HEK293 (cell line): ENCODE data around the gene OPCML.

Source experiments
- CTCF ChIA-PET: fragments of 350-600 bp; formaldehyde crosslinking; extraction: SDS; loops from one replicate; lab custom pipeline; 2021; ENCODE audit warnings: antibody characterized with exemption; lab: Yijun Ruan, JAX
- POLR2A ChIA-PET: fragments of 300-600 bp; formaldehyde crosslinking; extraction: SDS; loops from one replicate; lab custom pipeline; 2020; ENCODE audit warnings: antibody characterized with exemption, inconsistent platforms; lab: Yijun Ruan, JAX
- H3K27ac ChIP-seq: fragments of 200-500 bp; sonication (Bioruptor generic); 2 replicates; pipeline ENCODE4 v1.5.1; 2014; ENCODE audit warnings: low read depth, low read length, control low read depth, inconsistent platforms; ENCODE audit errors: extremely low read depth
- H3K36me3 ChIP-seq, 2 experiments: fragments of 200-500 bp in 1 of 2; sonication (Bioruptor generic) in 1 of 2; 1 replicate in 1 of 2; 2 replicates in 1 of 2; pipeline ENCODE4 v1.5.1; 2014 to 2017; ENCODE audit warnings: inconsistent platforms in 2 of 2, low read length in 2 of 2; ENCODE audit not compliant: control insufficient read depth in 2 of 2, insufficient read depth in 1 of 2
- H3K4me1 ChIP-seq: fragments of 200-500 bp; sonication (Bioruptor generic); 2 replicates; pipeline ENCODE4 v1.5.1; 2014; ENCODE audit warnings: mild to moderate bottlenecking, low read length, inconsistent platforms; ENCODE audit not compliant: control insufficient read depth, insufficient read depth
- H3K4me3 ChIP-seq: 2 replicates; pipeline ENCODE4 v1.5.1; 2011; ENCODE audit warnings: low read depth, mild to moderate bottlenecking, control low read depth, low read length, moderate library complexity
- H3K9me3 ChIP-seq: fragments of 200-500 bp; sonication (Bioruptor generic); 2 replicates; pipeline ENCODE4 v1.5.1; 2014; ENCODE audit warnings: low read depth, low read length, inconsistent platforms; ENCODE audit not compliant: control insufficient read depth, insufficient read depth
- EGR2 ChIP-seq: fragments of 450-650 bp; formaldehyde crosslinking; IDR thresholded peaks from 2 replicates; pipeline ENCODE4 v1.5.1; 2016; ENCODE audit warnings: low read depth, missing biosample characterization, missing genetic modification characterization
- GLI4 ChIP-seq: fragments of 450-650 bp; formaldehyde crosslinking; IDR thresholded peaks from 2 replicates; pipeline ENCODE4 v1.5.1; 2016; ENCODE audit warnings: missing biosample characterization, missing genetic modification characterization
- KLF10 ChIP-seq: fragments of 450-650 bp; IDR thresholded peaks from 2 replicates; pipeline ENCODE4 v1.5.1; 2018; ENCODE audit warnings: missing biosample characterization, mild to moderate bottlenecking, missing genetic modification characterization
- REST ChIP-seq: fragments of 450-650 bp; formaldehyde crosslinking; IDR thresholded peaks from 2 replicates; pipeline ENCODE4 v1.5.1; 2016; ENCODE audit warnings: missing biosample characterization, missing genetic modification characterization
- WT1 ChIP-seq: fragments of 450-650 bp; formaldehyde crosslinking; IDR thresholded peaks from 2 replicates; pipeline ENCODE4 v1.5.1; 2016; ENCODE audit warnings: missing biosample characterization, missing genetic modification characterization
- ZBTB49 ChIP-seq: fragments of 450-650 bp; formaldehyde crosslinking; IDR thresholded peaks from 2 replicates; pipeline ENCODE4 v1.5.1; 2016; ENCODE audit warnings: missing biosample characterization, missing genetic modification characterization, low read depth
- ZFP69B ChIP-seq: fragments of 450-650 bp; formaldehyde crosslinking; IDR thresholded peaks from 2 replicates; pipeline ENCODE4 v1.5.1; 2016; ENCODE audit warnings: missing biosample characterization, missing genetic modification characterization
- ZNF18 ChIP-seq: fragments of 450-650 bp; formaldehyde crosslinking; IDR thresholded peaks from 2 replicates; pipeline ENCODE4 v1.5.1; 2016; ENCODE audit warnings: missing biosample characterization, missing genetic modification characterization
- ZNF266 ChIP-seq: fragments of 450-650 bp; formaldehyde crosslinking; IDR thresholded peaks from 2 replicates; pipeline ENCODE4 v1.5.1; 2016; ENCODE audit warnings: missing biosample characterization, missing genetic modification characterization, low read depth
- ZNF341 ChIP-seq: fragments of 450-650 bp; formaldehyde crosslinking; IDR thresholded peaks from 2 replicates; pipeline ENCODE4; 2016; ENCODE audit warnings: low read depth, missing biosample characterization, missing genetic modification characterization
- ZNF362 ChIP-seq: fragments of 450-650 bp; formaldehyde crosslinking; IDR thresholded peaks from 2 replicates; pipeline ENCODE4 v1.5.1; 2016; ENCODE audit warnings: missing biosample characterization, missing genetic modification characterization
- ZNF366 ChIP-seq: fragments of 450-650 bp; formaldehyde crosslinking; conservative IDR thresholded peaks from 2 replicates; pipeline ENCODE4 v1.5.1; 2016; ENCODE audit warnings: missing biosample characterization, missing genetic modification characterization
- ZNF416 ChIP-seq: fragments of 450-650 bp; formaldehyde crosslinking; IDR thresholded peaks from 2 replicates; pipeline ENCODE4 v1.5.1; 2016; ENCODE audit warnings: missing biosample characterization, missing genetic modification characterization
- ZNF423 ChIP-seq: fragments of 450-650 bp; formaldehyde crosslinking; IDR thresholded peaks from 2 replicates; pipeline ENCODE4 v1.5.1; 2016; ENCODE audit warnings: missing biosample characterization, missing genetic modification characterization
- ZNF518A ChIP-seq: fragments of 450-650 bp; formaldehyde crosslinking; conservative IDR thresholded peaks from 2 replicates; pipeline ENCODE4 v1.5.1; 2016; ENCODE audit warnings: low read depth, missing biosample characterization, missing genetic modification characterization
- ZNF830 ChIP-seq: fragments of 450-650 bp; IDR thresholded peaks from 2 replicates; pipeline ENCODE4 v1.5.0; 2018; ENCODE audit warnings: missing biosample characterization, missing genetic modification characterization, low read depth, mild to moderate bottlenecking, moderate library complexity
- ZNF837 ChIP-seq: fragments of 450-650 bp; formaldehyde crosslinking; IDR thresholded peaks from 2 replicates; pipeline ENCODE4 v1.5.1; 2016; ENCODE audit warnings: missing biosample characterization, missing genetic modification characterization

Gene OPCML

GRCh38 chr11:133137939-133138338, 394.4 kb downstream of the OPCML start:
- H3K36me3 ChIP-seq: no peaks in the 10 kb centered on the region
- ChIA-PET POLR2A (no interaction called here), CTCF (interaction anchor here (0.5 to 1.0 kb wide), 3 partner anchors 26 to 318 kb away, joined by 3 to 5 read pairs (median 3); no protein-coding TSS in a partner anchor)
- H3K9me3 ChIP-seq: no peaks in the 10 kb centered on the region
- no peak overlapping the region for H3K27ac ChIP-seq
- no peaks in the 10 kb centered on the region for H3K4me1 ChIP-seq
- no peak overlapping the region for H3K4me3 ChIP-seq
- no peak for TF ChIP-seq ZNF362 (tag by site-specific recombination)
- no peak for TF ChIP-seq ZNF266 (tag by site-specific recombination)
- no peak for TF ChIP-seq ZNF341 (tag by site-specific recombination)
- no peak for TF ChIP-seq KLF10 (tag by site-specific recombination)
- no peak for TF ChIP-seq WT1 (tag by site-specific recombination)
- no peak for TF ChIP-seq ZNF837 (tag by site-specific recombination)
- TF ChIP-seq ZNF366 (tag by site-specific recombination): no peak
- TF ChIP-seq ZFP69B (tag by site-specific recombination): no peak
- TF ChIP-seq ZNF416: no peak
- TF ChIP-seq ZNF423 (tag by site-specific recombination): no peak
- TF ChIP-seq EGR2 (tag by site-specific recombination): no peak
- TF ChIP-seq REST (tag by site-specific recombination): no peak
- TF ChIP-seq ZBTB49 (tag by site-specific recombination): no peak
- no peak for TF ChIP-seq ZNF830 (tag by site-specific recombination)
- TF ChIP-seq ZNF18 (tag by site-specific recombination): no peak
- TF ChIP-seq, all 188 proteins: peak for 0

- H3K36me3 ChIP-seq: no peaks in the 10 kb centered on the region
- ChIA-PET CTCF (interaction anchor here (0.7 to 1.0 kb wide), 2 partner anchors 27 to 298 kb away, joined by 4 to 5 read pairs; no protein-coding TSS in a partner anchor), POLR2A (no interaction called here)
- no peak overlapping the region for H3K27ac ChIP-seq
- H3K4me3 ChIP-seq: no peak overlapping the region
- no peaks in the 10 kb centered on the region for H3K9me3 ChIP-seq
- TF ChIP-seq ZNF518A (tag by site-specific recombination) (no peak), ZFP69B (tag by site-specific recombination) (no peak), GLI4 (tag by site-specific recombination) (no peak)
- H3K4me1 ChIP-seq: no peaks in the 10 kb centered on the region
Measured at GRCh38 chr11:133137270-133137669, 395.0 kb downstream of the OPCML start.
